ENCODE measurements around the gene GAL. TPM values are rescaled to one million over a fixed set of nuclear protein-coding genes. Genes with fewer than 3 reads are reported as not detected.

GAL gene
- total RNA-seq, 1 donor from 2014 or later = 1.5 TPM

DNA sequence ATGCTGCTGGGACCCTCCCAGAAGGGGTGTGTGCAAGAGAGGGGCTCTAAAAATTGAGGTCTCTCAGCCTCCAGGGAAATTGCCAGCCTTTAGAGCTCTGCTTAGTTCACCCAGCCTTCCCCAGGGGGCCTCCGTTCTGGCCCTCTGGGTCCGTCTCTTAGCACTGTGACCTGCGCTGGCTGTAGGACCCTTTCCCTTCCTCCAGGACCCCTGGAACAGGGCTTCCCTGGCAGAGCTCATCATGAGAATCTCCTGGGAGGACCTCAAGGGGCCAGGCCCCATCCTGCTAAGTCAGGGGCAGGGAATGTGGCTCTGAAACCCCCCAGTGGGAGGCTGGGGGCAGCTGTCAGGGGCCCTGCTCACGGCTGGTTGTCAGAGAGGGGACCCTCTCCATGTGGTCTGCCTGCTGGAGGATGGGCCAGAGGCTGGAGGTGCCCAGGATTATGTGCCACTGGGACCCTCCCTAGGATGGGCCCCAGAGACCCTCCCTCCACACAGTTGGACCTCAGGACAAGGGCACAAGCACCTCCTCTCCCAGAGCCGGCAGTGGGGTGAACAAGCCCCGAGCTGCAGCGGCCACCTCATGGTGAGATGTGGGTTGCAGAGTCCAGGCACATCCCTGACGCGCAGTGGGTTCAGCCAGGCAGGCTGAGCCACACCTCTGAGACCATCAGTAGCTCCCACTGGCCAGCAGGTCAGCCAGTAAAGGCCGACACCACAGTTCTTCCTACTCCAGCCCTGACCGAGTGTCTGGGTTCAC lies 27.1 kb upstream of the GAL start:
- no peak overlapping the region for H3K27ac Mint-ChIP-seq
- H3K4me3 Mint-ChIP-seq (ENCODE audit: low read depth) = no peak overlapping the region
- no peak for DNase-seq (ENCODE audit: low spot score, unreplicated experiment)
- TF ChIP-seq, protein P1, sequence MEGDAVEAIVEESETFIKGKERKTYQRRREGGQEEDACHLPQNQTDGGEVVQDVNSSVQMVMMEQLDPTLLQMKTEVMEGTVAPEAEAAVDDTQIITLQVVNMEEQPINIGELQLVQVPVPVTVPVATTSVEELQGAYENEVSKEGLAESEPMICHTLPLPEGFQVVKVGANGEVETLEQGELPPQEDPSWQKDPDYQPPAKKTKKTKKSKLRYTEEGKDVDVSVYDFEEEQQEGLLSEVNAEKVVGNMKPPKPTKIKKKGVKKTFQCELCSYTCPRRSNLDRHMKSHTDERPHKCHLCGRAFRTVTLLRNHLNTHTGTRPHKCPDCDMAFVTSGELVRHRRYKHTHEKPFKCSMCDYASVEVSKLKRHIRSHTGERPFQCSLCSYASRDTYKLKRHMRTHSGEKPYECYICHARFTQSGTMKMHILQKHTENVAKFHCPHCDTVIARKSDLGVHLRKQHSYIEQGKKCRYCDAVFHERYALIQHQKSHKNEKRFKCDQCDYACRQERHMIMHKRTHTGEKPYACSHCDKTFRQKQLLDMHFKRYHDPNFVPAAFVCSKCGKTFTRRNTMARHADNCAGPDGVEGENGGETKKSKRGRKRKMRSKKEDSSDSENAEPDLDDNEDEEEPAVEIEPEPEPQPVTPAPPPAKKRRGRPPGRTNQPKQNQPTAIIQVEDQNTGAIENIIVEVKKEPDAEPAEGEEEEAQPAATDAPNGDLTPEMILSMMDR (IDR thresholded peaks at IDR 0.05; ENCODE audit: unreplicated experiment) = no peak
- H3K36me3 Mint-ChIP-seq (ENCODE audit: insufficient read depth) = no peaks in the 10 kb centered on the region
- H3K27me3 Mint-ChIP-seq = peaks cover 4% of the 10 kb centered on the region
- H3K9me3 Mint-ChIP-seq (ENCODE audit: low read depth) = no peaks in the 10 kb centered on the region
- H3K4me1 Mint-ChIP-seq (ENCODE audit: low read depth) = peaks cover 1% of the 10 kb centered on the region

DNA sequence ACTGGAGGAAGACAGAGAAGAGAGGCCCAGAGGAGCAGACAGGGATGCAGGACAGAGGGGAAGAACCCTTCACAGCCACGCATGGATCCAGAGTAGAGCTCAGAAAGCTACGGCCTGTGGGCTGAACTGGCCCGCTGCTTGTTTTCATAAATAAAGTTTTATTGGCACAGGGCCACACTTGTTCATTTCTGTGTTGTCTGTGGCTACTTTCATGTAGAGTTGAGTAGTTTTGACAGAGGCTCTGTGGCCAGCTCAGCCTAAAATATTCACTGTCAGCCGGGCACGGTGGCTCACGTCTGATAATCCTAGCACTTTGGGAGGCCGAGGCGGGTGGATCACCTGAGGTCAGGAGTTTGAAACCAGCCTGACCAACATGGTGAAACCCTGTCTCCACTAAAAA lies 26.2 kb upstream of the GAL start:
- H3K4me3 Mint-ChIP-seq (ENCODE audit: low read depth) = no peak overlapping the region
- TF ChIP-seq, protein P1 (IDR thresholded peaks at IDR 0.05; ENCODE audit: unreplicated experiment) = no peak
- no peak for DNase-seq (ENCODE audit: low spot score, unreplicated experiment)
- no peaks in the 10 kb centered on the region for H3K36me3 Mint-ChIP-seq (ENCODE audit: insufficient read depth)
- no peak overlapping the region for H3K27ac Mint-ChIP-seq
- no peaks in the 10 kb centered on the region for H3K9me3 Mint-ChIP-seq (ENCODE audit: low read depth)
- H3K4me1 Mint-ChIP-seq (ENCODE audit: low read depth) = peaks cover 1% of the 10 kb centered on the region
- peaks cover 4% of the 10 kb centered on the region for H3K27me3 Mint-ChIP-seq

DNA sequence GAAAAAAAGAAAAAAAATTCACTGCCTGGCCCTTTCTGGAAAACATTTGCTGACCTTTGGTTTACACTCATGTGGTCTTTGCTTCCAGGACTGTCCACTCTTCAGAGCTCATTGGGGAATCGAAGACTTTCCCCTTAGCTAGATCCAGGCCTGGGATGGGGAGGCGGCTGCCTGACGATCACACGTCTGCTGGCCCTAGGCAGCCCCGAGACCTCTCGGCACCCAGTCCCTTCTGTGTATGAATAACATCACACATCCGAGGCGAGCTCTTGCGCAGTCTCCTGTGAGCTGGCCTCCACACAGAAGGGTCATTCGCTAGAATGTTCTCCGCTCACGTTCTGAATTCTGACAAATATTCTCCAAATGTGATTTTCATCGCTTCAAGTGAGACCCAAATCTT lies 25.7 kb upstream of the GAL start:
- H3K9me3 Mint-ChIP-seq (ENCODE audit: low read depth) = no peaks in the 10 kb centered on the region
- H3K4me3 Mint-ChIP-seq (ENCODE audit: low read depth) = no peak overlapping the region
- H3K4me1 Mint-ChIP-seq (ENCODE audit: low read depth) = peaks cover 1% of the 10 kb centered on the region
- no peaks in the 10 kb centered on the region for H3K36me3 Mint-ChIP-seq (ENCODE audit: insufficient read depth)
- no peak for DNase-seq (ENCODE audit: low spot score, unreplicated experiment)
- TF ChIP-seq, protein P1 (IDR thresholded peaks at IDR 0.05; ENCODE audit: unreplicated experiment) = no peak
- H3K27ac Mint-ChIP-seq = no peak overlapping the region
- H3K27me3 Mint-ChIP-seq = peaks cover 4% of the 10 kb centered on the region

DNA sequence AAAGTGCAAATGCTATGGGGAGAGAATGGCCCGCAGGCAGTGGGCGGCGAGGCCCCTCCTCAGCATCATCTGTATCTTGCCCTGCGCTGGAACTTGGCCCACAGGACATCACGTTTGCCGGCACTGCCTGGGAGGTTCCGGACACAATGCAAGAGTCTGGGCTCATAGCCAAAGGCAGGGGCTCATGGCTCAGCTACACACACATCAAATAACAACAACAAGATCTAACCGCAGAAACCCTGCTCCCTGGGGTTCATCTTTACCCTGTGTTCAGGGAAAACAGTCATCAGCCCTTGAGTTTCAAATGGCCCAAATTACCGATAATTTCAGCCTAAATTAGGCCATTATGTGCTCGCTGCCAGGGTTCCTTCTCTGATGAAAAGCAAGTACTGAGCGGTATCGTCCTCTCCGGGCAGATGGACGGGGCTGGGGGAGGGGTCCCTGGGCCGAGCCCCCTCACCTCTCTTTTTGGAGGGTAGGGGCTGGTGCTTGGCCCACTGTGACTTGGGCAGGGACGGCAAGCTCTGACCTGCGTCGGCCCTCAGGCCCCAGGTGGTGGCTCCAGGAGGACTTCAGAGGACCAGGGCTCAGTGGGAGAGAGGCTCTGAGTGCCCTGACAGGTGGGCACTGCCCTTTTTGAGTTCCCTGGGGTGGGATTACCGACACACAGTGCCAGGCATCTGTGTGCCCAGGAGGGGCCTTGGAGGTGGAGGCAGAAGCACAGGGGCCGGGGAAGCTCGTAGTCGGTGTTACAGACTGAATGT lies 25.0 kb upstream of the GAL start:
- Mint-ChIP-seq H3K36me3 (ENCODE audit: insufficient read depth) (no peaks in the 10 kb centered on the region), H3K27ac (no peak overlapping the region), H3K9me3 (ENCODE audit: low read depth) (no peaks in the 10 kb centered on the region), H3K27me3 (peaks cover 4% of the 10 kb centered on the region), H3K4me1 (ENCODE audit: low read depth) (peaks cover 1% of the 10 kb centered on the region), H3K4me3 (ENCODE audit: low read depth) (no peak overlapping the region)
- DNase-seq (ENCODE audit: low spot score, unreplicated experiment) = no peak
- TF ChIP-seq, protein P1 (IDR thresholded peaks at IDR 0.05; ENCODE audit: unreplicated experiment) = no peak

DNA sequence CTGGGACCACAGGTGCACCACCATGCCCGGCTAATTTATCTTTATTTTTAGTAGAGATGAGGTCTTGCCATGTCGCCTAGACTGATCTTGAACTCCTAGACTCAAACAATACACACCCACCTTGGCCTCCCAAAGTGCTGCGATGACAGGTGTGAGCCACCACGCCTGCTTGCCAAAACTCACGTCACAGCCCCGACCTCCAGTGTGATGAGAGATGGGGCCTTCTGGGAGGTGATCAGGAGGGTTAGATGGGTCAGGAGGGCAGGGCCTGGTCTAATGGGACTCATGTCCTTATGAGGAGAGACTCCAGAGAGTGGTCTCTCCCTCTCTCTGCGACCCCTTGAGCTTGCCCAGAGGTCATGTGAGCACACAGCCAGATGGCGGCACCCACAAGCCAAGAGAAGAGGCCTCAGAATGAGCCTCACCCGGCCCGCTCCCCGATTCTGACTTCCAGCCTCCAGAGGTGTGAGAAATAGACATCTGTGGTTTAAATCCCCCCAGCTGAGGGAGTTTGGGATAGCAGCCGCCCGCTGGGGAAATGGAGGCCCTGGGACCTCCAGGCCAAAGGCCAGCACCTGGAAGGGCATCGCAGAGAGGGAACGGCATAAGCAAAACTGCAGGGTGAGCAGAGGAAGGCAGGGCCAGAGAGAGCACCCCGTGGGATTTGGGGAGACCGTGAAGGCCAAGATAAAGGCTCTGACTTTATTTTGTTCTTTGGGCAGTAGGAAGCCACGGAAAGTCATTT lies 24.1 kb upstream of the GAL start:
- H3K36me3 Mint-ChIP-seq (ENCODE audit: insufficient read depth) = no peaks in the 10 kb centered on the region
- H3K9me3 Mint-ChIP-seq (ENCODE audit: low read depth) = no peaks in the 10 kb centered on the region
- H3K27ac Mint-ChIP-seq = no peak overlapping the region
- TF ChIP-seq, protein P1 (IDR thresholded peaks at IDR 0.05; ENCODE audit: unreplicated experiment) = no peak
- H3K4me1 Mint-ChIP-seq (ENCODE audit: low read depth) = peaks cover 1% of the 10 kb centered on the region
- peaks cover 5% of the 10 kb centered on the region for H3K27me3 Mint-ChIP-seq
- no peak for DNase-seq (ENCODE audit: low spot score, unreplicated experiment)
- H3K4me3 Mint-ChIP-seq (ENCODE audit: low read depth) = no peak overlapping the region

Measured in progenitor cell of endocrine pancreas (in vitro differentiated cells).